ENCODE data around the gene GARIN5A. TPM values are rescaled to one million over a fixed set of nuclear protein-coding genes. Genes with fewer than 3 reads are reported as not detected.

Gene GARIN5A
- total RNA-seq, 1 donor from 2014 or later = 1.1 TPM

- Mint-ChIP-seq H3K9me3 (peaks cover 6% of the 10 kb centered on the region), H3K27me3 (ENCODE audit: low read depth) (peaks cover 68% of the 10 kb centered on the region), H3K27ac (ENCODE audit: unreplicated experiment) (peak overlapping the region; percentile 35), H3K4me3 (peak overlapping the region; percentile 48), H3K4me1 (peaks cover 54% of the 10 kb centered on the region), H3K36me3 (ENCODE audit: low read depth) (peaks cover 18% of the 10 kb centered on the region)
- TF ChIP-seq CTCF (conservative IDR thresholded peaks at IDR 0.05) = no peak
- no peak for DNase-seq (ENCODE audit: low read depth, low spot score)
These were observed 11.9 kb upstream of the GARIN5A start for GRCh38 chr19:50488389-50489194.

GRCh38 chr19:50486823-50487515 is 10.3 kb upstream of the GARIN5A start:
- Mint-ChIP-seq H3K9me3 (peaks cover 6% of the 10 kb centered on the region), H3K27ac (ENCODE audit: unreplicated experiment) (no peak overlapping the region), H3K4me1 (peaks cover 48% of the 10 kb centered on the region), H3K4me3 (peak overlapping the region; percentile 63), H3K36me3 (ENCODE audit: low read depth) (peaks cover 20% of the 10 kb centered on the region), H3K27me3 (ENCODE audit: low read depth) (peaks cover 52% of the 10 kb centered on the region)
- peak; percentile 67 for DNase-seq (ENCODE audit: low read depth, low spot score)
- peak; percentile 70 for TF ChIP-seq CTCF (conservative IDR thresholded peaks at IDR 0.05)

- H3K36me3 Mint-ChIP-seq (ENCODE audit: low read depth) = peaks cover 22% of the 10 kb centered on the region
- H3K9me3 Mint-ChIP-seq = peaks cover 6% of the 10 kb centered on the region
- H3K4me1 Mint-ChIP-seq = peaks cover 33% of the 10 kb centered on the region
- H3K27ac Mint-ChIP-seq (ENCODE audit: unreplicated experiment) = no peak overlapping the region
- H3K4me3 Mint-ChIP-seq = no peak overlapping the region
- no peak for TF ChIP-seq CTCF (conservative IDR thresholded peaks at IDR 0.05)
- no peak for DNase-seq (ENCODE audit: low read depth, low spot score)
- peaks cover 37% of the 10 kb centered on the region for H3K27me3 Mint-ChIP-seq (ENCODE audit: low read depth)
These were observed 8.8 kb upstream of the GARIN5A start for GRCh38 chr19:50485284-50485955.

GRCh38 chr19:50482916-50483315 is 6.3 kb upstream of the GARIN5A start:
- Mint-ChIP-seq H3K27me3 (ENCODE audit: low read depth) (peaks cover 13% of the 10 kb centered on the region), H3K9me3 (peaks cover 6% of the 10 kb centered on the region), H3K27ac (ENCODE audit: unreplicated experiment) (no peak overlapping the region), H3K4me3 (no peak overlapping the region), H3K4me1 (peaks cover 10% of the 10 kb centered on the region), H3K36me3 (ENCODE audit: low read depth) (peaks cover 31% of the 10 kb centered on the region)
- DNase-seq (ENCODE audit: low read depth, low spot score) = no peak
- no peak for TF ChIP-seq CTCF (conservative IDR thresholded peaks at IDR 0.05)

- Mint-ChIP-seq H3K9me3 (peaks cover 8% of the 10 kb centered on the region), H3K27me3 (ENCODE audit: low read depth) (peaks cover 8% of the 10 kb centered on the region), H3K4me3 (no peak overlapping the region), H3K4me1 (peaks cover 11% of the 10 kb centered on the region), H3K27ac (ENCODE audit: unreplicated experiment) (no peak overlapping the region), H3K36me3 (ENCODE audit: low read depth) (peaks cover 36% of the 10 kb centered on the region)
- no peak for TF ChIP-seq CTCF (conservative IDR thresholded peaks at IDR 0.05)
- no peak for DNase-seq (ENCODE audit: low read depth, low spot score)
These were observed 5.7 kb upstream of the GARIN5A start for GRCh38 chr19:50482271-50482855.
